Choroid plexus epithelial cell (primary cell): ENCODE measurements around the gene NOTCH1.
A peak's percentile ranks its signal among the peaks of the same experiment; 100 is the strongest.

ENCODE experiments used
- DNase-seq: peaks from one replicate; pipeline ENCODE4 v3.0.0-alpha.2; 2010; ENCODE audit warnings: low read depth
- H3K4me3 ChIP-seq: 2 replicates; pipeline ENCODE4 v1.5.1; 2011; ENCODE audit warnings: low read depth, mild to moderate bottlenecking, control low read depth, low read length, moderate library complexity
- CTCF ChIP-seq: conservative IDR thresholded peaks from 2 replicates; pipeline ENCODE4 v1.5.1; 2011; ENCODE audit warnings: low read depth, mild to moderate bottlenecking, control low read depth, inconsistent platforms, low read length, moderate library complexity

Gene NOTCH1

GRCh38 chr9:136566553-136566895 lies 20.7 kb upstream of the NOTCH1 start:
- no peak for TF ChIP-seq CTCF
- no peak overlapping the region for H3K4me3 ChIP-seq
- DNase-seq = no peak

GRCh38 chr9:136565715-136566552 lies 20.1 kb upstream of the NOTCH1 start:
- H3K4me3 ChIP-seq = no peak overlapping the region
- TF ChIP-seq CTCF = no peak
- no peak for DNase-seq

- no peak for TF ChIP-seq CTCF
- no peak for DNase-seq
- H3K4me3 ChIP-seq = no peak overlapping the region
These were observed 19.4 kb upstream of the NOTCH1 start for GRCh38 chr9:136565086-136565714.

GRCh38 chr9:136564379-136564988 lies 18.6 kb upstream of the NOTCH1 start:
- H3K4me3 ChIP-seq = no peak overlapping the region
- DNase-seq = peak; percentile 90
- TF ChIP-seq CTCF = peak; percentile 32

- no peak overlapping the region for H3K4me3 ChIP-seq
- DNase-seq = no peak
- TF ChIP-seq CTCF = no peak
These were observed 17.9 kb upstream of the NOTCH1 start for GRCh38 chr9:136563646-136564325.

- no peak for DNase-seq
- no peak overlapping the region for H3K4me3 ChIP-seq
- TF ChIP-seq CTCF = no peak
These were observed 17.1 kb upstream of the NOTCH1 start for GRCh38 chr9:136562746-136563495.
